Peyer's patch (tissue), 4 donors: ENCODE data around the gene DNAH14.

ENCODE experiments used
- POLR2A ChIP-seq, 2 donors: fragments of 450-650 bp; IDR thresholded peaks; one replicate each; pipeline ENCODE4 v1.5.1; 2017; ENCODE audit warnings: antibody characterized with exemption in 2 of 2, mild to moderate bottlenecking in 2 of 2, moderate library complexity in 2 of 2
- TF ChIP-seq, protein P1 (sequence below), 6 experiments: fragments of 450-650 bp in 4 of 6; fragments of 200-600 bp in 2 of 6; sonication (generic) in 1 of 6; IDR thresholded peaks; one replicate each; pipeline ENCODE4 v1.5.1; 2017 to 2019; ENCODE audit warnings: antibody characterized with exemption in 6 of 6, mild to moderate bottlenecking in 3 of 6, moderate library complexity in 1 of 6

DNA sequence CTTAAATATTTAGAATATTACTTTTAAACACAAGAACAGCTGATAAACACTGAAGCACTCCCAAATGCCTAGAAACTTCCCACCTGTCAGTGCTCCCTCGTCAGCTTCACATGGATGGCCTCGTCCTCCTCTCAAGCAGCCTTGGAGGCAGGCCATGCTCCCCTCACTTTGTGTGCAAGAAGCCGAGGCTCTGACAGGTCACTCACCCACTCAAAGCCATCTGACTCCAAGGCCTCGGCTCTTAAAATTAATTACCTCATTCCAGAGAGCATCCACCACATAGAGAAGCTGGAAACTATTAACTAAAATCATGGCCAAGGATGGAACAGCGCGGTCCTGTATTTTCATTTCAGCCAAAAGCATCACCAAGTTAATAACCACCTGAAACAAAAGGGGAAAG is 480.6 kb downstream of the DNAH14 start:
- TF ChIP-seq POLR2A (IDR thresholded peaks at IDR 0.05) = no peak
- TF ChIP-seq, protein P1, sequence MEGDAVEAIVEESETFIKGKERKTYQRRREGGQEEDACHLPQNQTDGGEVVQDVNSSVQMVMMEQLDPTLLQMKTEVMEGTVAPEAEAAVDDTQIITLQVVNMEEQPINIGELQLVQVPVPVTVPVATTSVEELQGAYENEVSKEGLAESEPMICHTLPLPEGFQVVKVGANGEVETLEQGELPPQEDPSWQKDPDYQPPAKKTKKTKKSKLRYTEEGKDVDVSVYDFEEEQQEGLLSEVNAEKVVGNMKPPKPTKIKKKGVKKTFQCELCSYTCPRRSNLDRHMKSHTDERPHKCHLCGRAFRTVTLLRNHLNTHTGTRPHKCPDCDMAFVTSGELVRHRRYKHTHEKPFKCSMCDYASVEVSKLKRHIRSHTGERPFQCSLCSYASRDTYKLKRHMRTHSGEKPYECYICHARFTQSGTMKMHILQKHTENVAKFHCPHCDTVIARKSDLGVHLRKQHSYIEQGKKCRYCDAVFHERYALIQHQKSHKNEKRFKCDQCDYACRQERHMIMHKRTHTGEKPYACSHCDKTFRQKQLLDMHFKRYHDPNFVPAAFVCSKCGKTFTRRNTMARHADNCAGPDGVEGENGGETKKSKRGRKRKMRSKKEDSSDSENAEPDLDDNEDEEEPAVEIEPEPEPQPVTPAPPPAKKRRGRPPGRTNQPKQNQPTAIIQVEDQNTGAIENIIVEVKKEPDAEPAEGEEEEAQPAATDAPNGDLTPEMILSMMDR (IDR thresholded peaks at IDR 0.05) = no peak
